ENCODE results near the gene KIT. TPM values are rescaled to one million over a fixed set of nuclear protein-coding genes. Genes with fewer than 3 reads are reported as not detected.
"Not testable (repeated sequence)": the region's sequence is repeated elsewhere in the genome, so short reads cannot be mapped to it uniquely, and the experiment has no call there.

The KIT gene
- total RNA-seq, 1 donor from 2014 or later = 28.5 TPM

- Histone ChIP-seq H3K4me1 (peaks cover 8% of the 10 kb centered on the region), H3K27me3 (ENCODE audit: low read depth) (no peaks in the 10 kb centered on the region), H3K9me3 (no peaks in the 10 kb centered on the region), H3K27ac (no peak overlapping the region), H3K4me3 (no peak overlapping the region), H3K36me3 (no peaks in the 10 kb centered on the region)
- intact Hi-C loops (cut with DNase I) = no loop called here
- DNase-seq (no peak), ATAC-seq (no peak)
- no peak for TF ChIP-seq CTCF (IDR thresholded peaks at IDR 0.05)
Observed at GRCh38 chr4:54626113-54626512, 31.6 kb upstream of the KIT start.

GRCh38 chr4:54632537-54632936 lies 25.2 kb upstream of the KIT start:
- no peaks in the 10 kb centered on the region for H3K9me3 ChIP-seq
- no peak for ATAC-seq
- no peaks in the 10 kb centered on the region for H3K27me3 ChIP-seq (ENCODE audit: low read depth)
- TF ChIP-seq CTCF (IDR thresholded peaks at IDR 0.05) = no peak
- DNase-seq = no peak
- no peak overlapping the region for H3K27ac ChIP-seq
- no peak overlapping the region for H3K4me3 ChIP-seq
- H3K36me3 ChIP-seq = no peaks in the 10 kb centered on the region
- H3K4me1 ChIP-seq = no peaks in the 10 kb centered on the region
- intact Hi-C loops (cut with DNase I) = no loop called here

GRCh38 chr4:54633102-54633740 lies 24.5 kb upstream of the KIT start:
- H3K9me3 ChIP-seq; H3K27me3 ChIP-seq (ENCODE audit: low read depth); H3K36me3 ChIP-seq; intact Hi-C loops (cut with DNase I); H3K4me1 ChIP-seq; DNase-seq; ATAC-seq; H3K27ac ChIP-seq; H3K4me3 ChIP-seq: not testable (repeated sequence)

GRCh38 chr4:54635318-54635717 lies 22.4 kb upstream of the KIT start:
- intact Hi-C loops (cut with DNase I) = no loop called here

GRCh38 chr4:54637325-54637724 lies 20.4 kb upstream of the KIT start:
- H3K4me1 ChIP-seq = no peaks in the 10 kb centered on the region
- intact Hi-C loops (cut with DNase I) = no loop called here
- TF ChIP-seq CTCF (IDR thresholded peaks at IDR 0.05) = no peak
- no peaks in the 10 kb centered on the region for H3K27me3 ChIP-seq (ENCODE audit: low read depth)
- no peak overlapping the region for H3K4me3 ChIP-seq
- ATAC-seq (no peak), DNase-seq (no peak)
- H3K36me3 ChIP-seq = no peaks in the 10 kb centered on the region
- H3K9me3 ChIP-seq = no peaks in the 10 kb centered on the region
- H3K27ac ChIP-seq = no peak overlapping the region

More at GRCh38 chr4:54635318-54635717, 22.4 kb upstream of the KIT start:
- Histone ChIP-seq H3K36me3 (no peaks in the 10 kb centered on the region), H3K27ac (no peak overlapping the region), H3K4me1 (no peaks in the 10 kb centered on the region), H3K27me3 (ENCODE audit: low read depth) (no peaks in the 10 kb centered on the region), H3K4me3 (no peak overlapping the region), H3K9me3 (no peaks in the 10 kb centered on the region)
- TF ChIP-seq CTCF (IDR thresholded peaks at IDR 0.05) = no peak
- ATAC-seq (no peak), DNase-seq (no peak)

GRCh38 chr4:54641101-54641500 lies 16.7 kb upstream of the KIT start:
- DNase-seq; H3K4me3 ChIP-seq; intact Hi-C loops (cut with DNase I); H3K9me3 ChIP-seq; ATAC-seq; H3K4me1 ChIP-seq; H3K27me3 ChIP-seq (ENCODE audit: low read depth); H3K27ac ChIP-seq; H3K36me3 ChIP-seq: not testable (repeated sequence)
